A549 (cell line): ENCODE measurements around the gene MAP3K20. TPM values are rescaled to one million over a fixed set of nuclear protein-coding genes. Genes with fewer than 3 reads are reported as not detected.

Source experiments
- CBX8 ChIP-seq: fragments of 200-600 bp; sonication (generic); IDR thresholded peaks from 2 replicates; pipeline ENCODE4 v1.6.1; 2016
- CHD4 ChIP-seq: fragments of 200-600 bp; sonication (generic); IDR thresholded peaks from 2 replicates; pipeline ENCODE4 v1.6.1; 2016; ENCODE audit warnings: antibody characterized with exemption, mild to moderate bottlenecking, borderline replicate concordance
- CTCF ChIP-seq: fragments of >200 bp; sonication (Bioruptor Twin); formaldehyde crosslinking; IDR thresholded peaks from 3 replicates; pipeline ENCODE4 v1.5.1; 2016
- E2F6 ChIP-seq: IDR thresholded peaks from 2 replicates; pipeline ENCODE4 v1.6.1; 2012; ENCODE audit warnings: low read depth, borderline replicate concordance
- EHF ChIP-seq: fragments of 250-450 bp; sonication (Bioruptor Pico); IDR thresholded peaks from 2 replicates; pipeline ENCODE4 v1.5.0; 2020; ENCODE audit warnings: mild to moderate bottlenecking
- EP300 ChIP-seq, 2 experiments: fragments of >200 bp; sonication (Bioruptor Twin); formaldehyde crosslinking; IDR thresholded peaks; 2 replicates in 1 of 2; 3 replicates in 1 of 2; pipeline ENCODE4 v1.6.1; 2016 to 2017
- HEYL ChIP-seq: fragments of 250-450 bp; sonication (Bioruptor Pico); IDR thresholded peaks from 2 replicates; pipeline ENCODE4 v1.8.0; 2021; ENCODE audit warnings: mild to moderate bottlenecking, moderate library complexity
- HMGXB4 ChIP-seq: fragments of 250-450 bp; sonication (Bioruptor Pico); IDR thresholded peaks from 2 replicates; pipeline ENCODE4 v1.5.0; 2021; ENCODE audit warnings: mild to moderate bottlenecking, moderate library complexity, borderline replicate concordance
- HOXA7 ChIP-seq: fragments of 250-450 bp; sonication (Bioruptor Pico); IDR thresholded peaks from 2 replicates; pipeline ENCODE4 v1.5.0; 2020; ENCODE audit warnings: mild to moderate bottlenecking, moderate library complexity
- HOXB13 ChIP-seq: fragments of 250-450 bp; sonication (Bioruptor Pico); IDR thresholded peaks from 2 replicates; pipeline ENCODE4 v1.5.0; 2020; ENCODE audit warnings: low read depth, mild to moderate bottlenecking, moderate library complexity
- JUN ChIP-seq, 2 experiments: fragments of >200 bp; sonication (Bioruptor Twin); formaldehyde crosslinking; IDR thresholded peaks; 2 replicates in 1 of 2; 3 replicates in 1 of 2; pipeline ENCODE4 v1.6.1; 2016 to 2017
- JUNB ChIP-seq: fragments of >200 bp; sonication (Bioruptor Twin); formaldehyde crosslinking; IDR thresholded peaks from 2 replicates; pipeline ENCODE4 v1.6.1; 2016
- MAFK ChIP-seq: fragments of 450-650 bp; IDR thresholded peaks from 2 replicates; pipeline ENCODE4 v1.6.1; 2014; ENCODE audit not compliant: partially characterized antibody
- MYC ChIP-seq: IDR thresholded peaks from 2 replicates; pipeline ENCODE4 v1.6.1; 2012; ENCODE audit warnings: mild to moderate bottlenecking, inconsistent platforms, low read length, improper control_type of control experiment, borderline replicate concordance
- NR3C1 ChIP-seq: fragments of >200 bp; sonication (Bioruptor Twin); formaldehyde crosslinking; IDR thresholded peaks from 3 replicates; pipeline ENCODE4 v1.6.1; 2017
- RARB ChIP-seq: fragments of 250-450 bp; sonication (Bioruptor Pico); IDR thresholded peaks from 2 replicates; pipeline ENCODE4 v1.8.0; 2021; ENCODE audit warnings: mild to moderate bottlenecking, moderate library complexity
- RCOR1 ChIP-seq: fragments of 150-350 bp; IDR thresholded peaks from 2 replicates; pipeline ENCODE4 v1.6.1; 2014; ENCODE audit warnings: antibody characterized with exemption, low read length, low read depth
- RNF2 ChIP-seq: fragments of 200-600 bp; sonication (generic); IDR thresholded peaks from 2 replicates; pipeline ENCODE4 v1.6.1; 2016; ENCODE audit warnings: low read depth, mild to moderate bottlenecking, antibody characterized with exemption, moderate library complexity, borderline replicate concordance
- SREBF2 ChIP-seq: fragments of 450-650 bp; IDR thresholded peaks from 2 replicates; pipeline ENCODE4 v1.6.1; 2014; ENCODE audit warnings: mild to moderate bottlenecking, moderate library complexity
- TP53 ChIP-seq: fragments of 250-450 bp; sonication (Bioruptor Pico); IDR thresholded peaks from 2 replicates; pipeline ENCODE4 v1.5.0; 2021; ENCODE audit warnings: mild to moderate bottlenecking, moderate library complexity
- ZC3H11A ChIP-seq: fragments of 450-650 bp; IDR thresholded peaks from 2 replicates; pipeline ENCODE4 v1.6.1; 2014; ENCODE audit warnings: antibody characterized with exemption, mild to moderate bottlenecking
- polyA plus RNA-seq, 4 experiments: library from polyadenylated mRNA; depleted of rRNA in 3 of 4; stranded (reverse); fragments of >200 nt; fragmentation: RNase III in 1 of 4; extraction: RNeasy Plus Mini Kit Qiagen cat#74134 plus additional on column Dnase treatment in 1 of 4; gene quantifications; 2 replicates in 3 of 4; 3 replicates in 1 of 4; pipeline ENCODE4 v1.2.3, GENCODE V29; 2011 to 2017
- TF ChIP-seq, protein P1 (sequence below): fragments of 200-600 bp; sonication (generic); IDR thresholded peaks from 2 replicates; pipeline ENCODE4 v1.6.1; 2016; ENCODE audit warnings: antibody characterized with exemption, mild to moderate bottlenecking, moderate library complexity
- TF ChIP-seq, protein P2 (sequence below): fragments of 250-450 bp; sonication (Bioruptor Pico); IDR thresholded peaks from 2 replicates; pipeline ENCODE4 v1.5.0; 2020; ENCODE audit warnings: low read depth, mild to moderate bottlenecking, moderate library complexity
- TF ChIP-seq, protein P3 (sequence below): IDR thresholded peaks from 2 replicates; pipeline ENCODE4 v1.6.1; 2012

The MAP3K20 gene
- polyA plus RNA-seq, 2 of the 4 experiments (the other 2 are of a cell fraction) = 34.7 to 80.7 TPM

DNA sequence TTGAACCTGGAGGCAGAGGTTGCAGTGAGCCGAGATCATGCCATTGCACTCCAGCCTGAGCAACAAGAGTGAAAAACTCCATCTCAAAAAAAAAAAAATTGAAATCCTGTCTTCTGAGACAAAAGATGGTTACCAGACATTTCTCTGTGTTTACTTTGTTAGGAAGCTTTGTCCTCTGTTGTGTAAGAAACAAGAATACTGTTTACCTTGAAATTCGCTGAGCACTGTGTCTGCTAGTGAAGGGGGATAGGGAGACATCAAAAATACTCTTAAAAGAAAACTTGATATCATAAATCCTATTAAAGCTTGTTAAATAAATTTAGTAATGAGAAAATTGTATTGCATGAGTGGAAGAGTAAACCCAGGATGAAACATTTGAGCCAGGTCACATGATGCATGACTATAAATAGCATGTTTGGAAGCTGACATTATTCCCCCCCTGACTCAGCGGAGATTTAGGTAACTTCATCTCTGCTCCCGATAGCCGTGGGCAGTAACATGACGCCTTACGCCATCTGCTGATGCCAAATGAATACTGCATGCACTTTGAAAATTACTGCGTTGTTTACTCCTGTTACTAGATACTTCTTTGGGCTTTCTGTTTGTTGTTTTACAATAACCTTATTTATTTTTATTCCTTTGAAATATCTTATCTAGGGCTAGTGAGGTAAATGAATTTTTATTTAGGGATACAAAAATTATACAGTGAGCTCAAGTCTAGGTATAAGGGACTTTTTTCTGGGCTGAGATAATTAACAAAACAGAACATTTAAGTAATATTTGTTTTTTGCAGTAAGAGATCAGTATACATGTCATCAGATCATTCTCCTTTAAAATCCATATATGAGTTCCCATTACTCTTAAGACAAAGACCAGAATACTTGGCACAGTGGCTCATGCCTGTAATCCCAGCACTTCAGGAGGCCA is 134.9 kb downstream of the MAP3K20 start (continued):
- TF ChIP-seq, protein P1, sequence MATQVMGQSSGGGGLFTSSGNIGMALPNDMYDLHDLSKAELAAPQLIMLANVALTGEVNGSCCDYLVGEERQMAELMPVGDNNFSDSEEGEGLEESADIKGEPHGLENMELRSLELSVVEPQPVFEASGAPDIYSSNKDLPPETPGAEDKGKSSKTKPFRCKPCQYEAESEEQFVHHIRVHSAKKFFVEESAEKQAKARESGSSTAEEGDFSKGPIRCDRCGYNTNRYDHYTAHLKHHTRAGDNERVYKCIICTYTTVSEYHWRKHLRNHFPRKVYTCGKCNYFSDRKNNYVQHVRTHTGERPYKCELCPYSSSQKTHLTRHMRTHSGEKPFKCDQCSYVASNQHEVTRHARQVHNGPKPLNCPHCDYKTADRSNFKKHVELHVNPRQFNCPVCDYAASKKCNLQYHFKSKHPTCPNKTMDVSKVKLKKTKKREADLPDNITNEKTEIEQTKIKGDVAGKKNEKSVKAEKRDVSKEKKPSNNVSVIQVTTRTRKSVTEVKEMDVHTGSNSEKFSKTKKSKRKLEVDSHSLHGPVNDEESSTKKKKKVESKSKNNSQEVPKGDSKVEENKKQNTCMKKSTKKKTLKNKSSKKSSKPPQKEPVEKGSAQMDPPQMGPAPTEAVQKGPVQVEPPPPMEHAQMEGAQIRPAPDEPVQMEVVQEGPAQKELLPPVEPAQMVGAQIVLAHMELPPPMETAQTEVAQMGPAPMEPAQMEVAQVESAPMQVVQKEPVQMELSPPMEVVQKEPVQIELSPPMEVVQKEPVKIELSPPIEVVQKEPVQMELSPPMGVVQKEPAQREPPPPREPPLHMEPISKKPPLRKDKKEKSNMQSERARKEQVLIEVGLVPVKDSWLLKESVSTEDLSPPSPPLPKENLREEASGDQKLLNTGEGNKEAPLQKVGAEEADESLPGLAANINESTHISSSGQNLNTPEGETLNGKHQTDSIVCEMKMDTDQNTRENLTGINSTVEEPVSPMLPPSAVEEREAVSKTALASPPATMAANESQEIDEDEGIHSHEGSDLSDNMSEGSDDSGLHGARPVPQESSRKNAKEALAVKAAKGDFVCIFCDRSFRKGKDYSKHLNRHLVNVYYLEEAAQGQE = no peak
- TF ChIP-seq E2F6 (no peak), TP53 (CRISPR knock-in tag) (no peak), CHD4 (no peak), EP300 (IDR thresholded peaks at IDR 0.05) (peak in 1 of 2 experiments; percentile 21; a peak in 1 of 5 replicates), JUN (IDR thresholded peaks at IDR 0.05) (peak; percentile 25 to 72; a peak in 2 of 5 replicates), HOXA7 (CRISPR knock-in tag) (no peak), RCOR1 (no peak), RNF2 (no peak), SREBF2 (no peak), RARB (CRISPR knock-in tag) (no peak), EHF (CRISPR knock-in tag) (no peak), HOXB13 (CRISPR knock-in tag) (no peak), MYC (no peak), HEYL (no peak), ZC3H11A (no peak), JUNB (peak; percentile 56; the same call in 1 of the 2 replicates), MAFK (peak; percentile 80), CBX8 (no peak), HMGXB4 (CRISPR knock-in tag) (no peak), CTCF (peak; percentile 96), NR3C1 (no peak)
- TF ChIP-seq, protein P2, sequence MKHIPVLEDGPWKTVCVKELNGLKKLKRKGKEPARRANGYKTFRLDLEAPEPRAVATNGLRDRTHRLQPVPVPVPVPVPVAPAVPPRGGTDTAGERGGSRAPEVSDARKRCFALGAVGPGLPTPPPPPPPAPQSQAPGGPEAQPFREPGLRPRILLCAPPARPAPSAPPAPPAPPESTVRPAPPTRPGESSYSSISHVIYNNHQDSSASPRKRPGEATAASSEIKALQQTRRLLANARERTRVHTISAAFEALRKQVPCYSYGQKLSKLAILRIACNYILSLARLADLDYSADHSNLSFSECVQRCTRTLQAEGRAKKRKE (CRISPR knock-in tag) = no peak
- TF ChIP-seq, protein P3, sequence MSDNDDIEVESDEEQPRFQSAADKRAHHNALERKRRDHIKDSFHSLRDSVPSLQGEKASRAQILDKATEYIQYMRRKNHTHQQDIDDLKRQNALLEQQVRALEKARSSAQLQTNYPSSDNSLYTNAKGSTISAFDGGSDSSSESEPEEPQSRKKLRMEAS = peak; percentile 46; the same call in 1 of the 2 replicates
